Heart left ventricle (tissue), 13 donors: ENCODE results near the gene ENTHD1.

Source experiments
- POLR2A ChIP-seq, 2 donors: fragments of 450-650 bp; IDR thresholded peaks; one replicate each; pipeline ENCODE4 v1.6.1; 2017; ENCODE audit warnings: antibody characterized with exemption in 2 of 2, mild to moderate bottlenecking in 2 of 2, moderate library complexity in 2 of 2
- TF ChIP-seq, protein P1 (sequence below), 12 donors: fragments of 200-600 bp; sonication (generic) in 4 of 12; IDR thresholded peaks; one replicate each; pipeline versions ENCODE4 v1.5.0 to v1.8.0; 2018 to 2022; ENCODE audit warnings: antibody characterized with exemption in 12 of 12, mild to moderate bottlenecking in 5 of 12
- donor health status: ischemic (EF 13 %, LVEDD 7.1; RV severe dilation, severe dysfunction).
- donor health status: DM: no; HTN: yes; CAD: no.
- donor health status: DM: no; HTN: no; CAD: no.
- donor health status: ischemic (EF 25% LVEDD 6.9; RV normal size, moderate dysfunction).
- donor health status: ischemic (EF 25% LVEDD 5.7; RV mildly dilated, moderate dysfunction).
- donor health status: ischemic (EF 35%, LVEDD 5.7; RV mildly dilated, moderate dysfunction).
- donor health status: nonischemic (EF 11% LVEDD 7.7; RV severe dilation, severe dysfunction).
- donor health status: DM: yes; HTN: yes; CAD: no.
- donor health status: PGD.
- donor health status: ischemic (EF 29% LVEDD 5.4; RV normal size, mild dysfunction).
- donor health status: nonischemic (EF 23%, LVEDD 6.1; RV moderate dilation, normal function).

DNA sequence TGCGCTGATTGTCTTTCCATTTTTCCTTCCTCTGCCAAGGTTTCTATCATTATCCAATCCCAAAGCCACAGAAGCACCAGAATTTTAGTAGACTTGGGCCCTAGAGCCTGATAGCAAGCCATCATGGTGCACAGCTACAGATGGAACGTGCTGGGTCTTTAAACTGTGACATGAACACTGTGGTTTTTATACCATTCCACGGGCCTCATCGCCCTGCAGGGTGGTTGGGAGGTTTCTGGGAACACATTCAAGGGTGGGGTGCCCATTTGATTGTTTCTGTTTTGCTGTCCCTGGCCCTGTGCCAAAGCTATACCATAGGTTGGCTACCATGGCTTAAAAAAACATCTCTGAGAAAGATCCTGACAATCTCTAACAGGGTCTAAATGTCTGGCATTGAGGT lies 171.1 kb downstream of the ENTHD1 start:
- TF ChIP-seq, protein P1, sequence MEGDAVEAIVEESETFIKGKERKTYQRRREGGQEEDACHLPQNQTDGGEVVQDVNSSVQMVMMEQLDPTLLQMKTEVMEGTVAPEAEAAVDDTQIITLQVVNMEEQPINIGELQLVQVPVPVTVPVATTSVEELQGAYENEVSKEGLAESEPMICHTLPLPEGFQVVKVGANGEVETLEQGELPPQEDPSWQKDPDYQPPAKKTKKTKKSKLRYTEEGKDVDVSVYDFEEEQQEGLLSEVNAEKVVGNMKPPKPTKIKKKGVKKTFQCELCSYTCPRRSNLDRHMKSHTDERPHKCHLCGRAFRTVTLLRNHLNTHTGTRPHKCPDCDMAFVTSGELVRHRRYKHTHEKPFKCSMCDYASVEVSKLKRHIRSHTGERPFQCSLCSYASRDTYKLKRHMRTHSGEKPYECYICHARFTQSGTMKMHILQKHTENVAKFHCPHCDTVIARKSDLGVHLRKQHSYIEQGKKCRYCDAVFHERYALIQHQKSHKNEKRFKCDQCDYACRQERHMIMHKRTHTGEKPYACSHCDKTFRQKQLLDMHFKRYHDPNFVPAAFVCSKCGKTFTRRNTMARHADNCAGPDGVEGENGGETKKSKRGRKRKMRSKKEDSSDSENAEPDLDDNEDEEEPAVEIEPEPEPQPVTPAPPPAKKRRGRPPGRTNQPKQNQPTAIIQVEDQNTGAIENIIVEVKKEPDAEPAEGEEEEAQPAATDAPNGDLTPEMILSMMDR (IDR thresholded peaks at IDR 0.05), result no peak
- TF ChIP-seq POLR2A (IDR thresholded peaks at IDR 0.05), result no peak
